ENCODE measurements around the gene RNASET2.
"Not testable (repeated sequence)": the region's sequence is repeated elsewhere in the genome, so short reads cannot be mapped to it uniquely, and the experiment has no call there.

Gene RNASET2

DNA sequence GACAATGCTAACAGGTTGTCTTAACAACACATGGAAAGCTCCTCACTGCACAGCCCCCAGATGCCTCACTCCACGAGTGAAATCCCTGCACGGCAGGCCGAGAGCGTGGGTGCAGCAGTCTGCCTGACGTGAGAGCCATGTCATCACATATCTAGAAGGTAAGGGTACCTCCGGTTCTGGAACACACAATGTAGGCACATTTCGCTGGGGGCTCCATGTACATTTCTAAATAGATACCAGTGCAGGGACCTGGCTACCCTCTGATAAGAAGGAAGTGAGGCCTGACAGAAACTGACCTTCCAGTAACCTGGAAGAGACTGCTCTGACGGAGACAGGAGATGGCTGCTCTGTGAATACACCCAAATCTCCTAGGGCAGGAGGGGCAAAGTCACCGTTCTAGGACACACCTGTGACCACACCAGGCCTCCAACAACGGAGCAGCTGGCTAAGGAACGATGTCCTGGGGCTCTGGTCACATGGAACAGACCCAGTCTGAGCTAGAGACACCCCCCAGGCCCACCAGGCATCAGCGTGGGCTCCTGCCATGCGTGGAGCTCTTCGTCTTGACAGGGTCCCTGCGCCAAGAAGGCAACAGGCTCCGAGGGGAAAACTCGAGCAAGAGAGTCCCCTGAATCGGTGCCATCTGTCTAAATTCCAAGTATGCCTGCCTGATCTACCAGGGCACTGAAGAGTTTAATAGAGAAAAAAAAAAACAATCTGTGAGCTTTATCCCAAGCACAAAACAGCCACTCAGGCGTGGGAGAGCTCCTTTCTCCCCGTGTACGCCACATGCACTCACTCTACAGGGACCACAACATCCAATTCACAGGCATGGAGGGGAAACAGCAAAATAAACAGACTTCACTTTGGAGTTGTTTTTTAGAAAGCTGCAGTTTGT lies 27.5 kb downstream of the RNASET2 start:
- DNase-seq (ENCODE audit: low read depth in 1 of 2, low spot score in 1 of 2) = no peak

DNA sequence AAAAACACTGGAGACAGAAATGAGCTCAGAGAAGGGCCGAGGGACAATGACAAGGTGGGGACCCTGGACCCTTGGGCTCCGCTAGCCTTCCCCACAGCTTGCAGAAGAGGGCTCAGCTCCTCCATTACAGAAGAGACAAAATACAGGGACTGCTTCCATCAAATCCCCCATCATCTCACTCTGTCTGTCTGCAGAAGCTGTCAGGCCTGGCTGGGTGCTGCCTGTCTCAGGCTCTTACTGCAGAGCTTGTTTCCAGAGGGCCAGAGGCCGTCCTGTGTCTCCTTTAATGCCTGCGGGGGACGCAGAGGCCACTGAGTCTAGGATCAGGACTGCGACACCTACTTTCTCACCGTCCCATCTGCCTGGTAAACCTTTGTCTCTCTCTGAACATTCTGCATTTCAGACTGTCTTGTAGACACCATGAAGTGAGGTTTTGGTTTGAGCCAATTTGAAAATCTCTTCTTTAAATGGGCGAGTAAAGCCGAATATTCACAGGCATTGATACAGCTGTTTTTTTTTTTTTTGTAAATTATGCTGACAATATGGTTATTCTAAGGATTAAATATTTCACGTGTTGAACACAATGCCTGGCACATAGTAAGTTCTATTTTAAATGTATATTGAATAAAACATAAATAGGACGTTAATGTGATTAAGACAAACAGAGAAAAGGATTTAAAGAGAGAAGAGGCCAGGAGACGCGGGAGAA lies 28.3 kb downstream of the RNASET2 start:
- no peak for DNase-seq (ENCODE audit: low read depth in 1 of 2, low spot score in 1 of 2)

DNA sequence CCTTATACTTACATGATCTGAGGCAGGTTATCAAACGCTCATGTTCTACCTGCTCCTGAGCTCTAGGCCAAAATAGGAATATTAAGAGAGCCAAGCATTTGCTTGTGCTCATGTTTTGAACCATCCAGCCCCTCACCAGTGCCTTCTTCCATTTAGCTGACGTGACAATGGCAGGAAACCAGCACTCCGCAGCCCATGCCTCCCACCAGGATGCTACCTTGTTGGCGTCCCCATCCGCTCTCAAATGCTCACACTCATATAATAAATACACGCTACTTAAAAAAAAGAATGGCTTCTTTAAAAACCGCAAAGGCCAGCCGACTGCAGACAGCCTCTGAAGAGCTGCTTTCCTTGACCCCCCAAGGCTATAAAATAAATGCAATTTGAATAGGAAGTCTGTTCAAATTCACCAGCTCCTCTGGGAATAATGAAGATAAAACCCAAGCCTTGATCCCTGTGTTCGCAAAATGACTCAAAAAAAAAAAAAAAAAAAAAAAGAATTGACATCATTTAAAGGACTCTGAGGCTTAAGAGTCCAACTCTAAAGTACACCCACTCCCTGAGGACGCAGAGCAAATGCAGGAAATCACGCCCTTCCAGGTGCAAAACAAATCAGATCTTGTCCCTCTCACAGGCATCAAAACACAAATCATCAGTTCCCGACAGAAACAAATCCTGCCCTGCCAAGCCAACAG lies 29.0 kb downstream of the RNASET2 start:
- DNase-seq (ENCODE audit: low read depth in 1 of 2, low spot score in 1 of 2) = no peak

DNA sequence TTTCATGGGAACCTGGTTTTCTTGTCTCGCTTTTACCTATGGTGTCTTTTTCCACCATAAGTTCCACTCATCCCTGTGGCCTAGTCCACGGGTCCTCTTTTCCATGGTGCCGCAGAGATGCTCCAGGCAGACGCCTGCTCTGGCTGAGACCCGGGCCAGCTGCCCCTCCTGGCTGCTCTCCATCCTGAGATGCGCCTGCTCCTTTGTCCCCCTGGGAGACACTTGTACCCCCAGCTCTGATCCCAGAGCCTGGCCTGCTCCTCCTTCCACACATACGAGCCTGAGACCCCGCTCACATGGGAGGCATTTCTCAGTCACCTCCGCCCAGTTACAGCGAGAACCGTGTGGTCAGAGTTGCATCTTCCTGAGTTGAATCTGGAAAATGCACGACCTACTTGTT lies 29.6 kb downstream of the RNASET2 start:
- DNase-seq (ENCODE audit: low read depth in 1 of 2, low spot score in 1 of 2) = no peak

DNA sequence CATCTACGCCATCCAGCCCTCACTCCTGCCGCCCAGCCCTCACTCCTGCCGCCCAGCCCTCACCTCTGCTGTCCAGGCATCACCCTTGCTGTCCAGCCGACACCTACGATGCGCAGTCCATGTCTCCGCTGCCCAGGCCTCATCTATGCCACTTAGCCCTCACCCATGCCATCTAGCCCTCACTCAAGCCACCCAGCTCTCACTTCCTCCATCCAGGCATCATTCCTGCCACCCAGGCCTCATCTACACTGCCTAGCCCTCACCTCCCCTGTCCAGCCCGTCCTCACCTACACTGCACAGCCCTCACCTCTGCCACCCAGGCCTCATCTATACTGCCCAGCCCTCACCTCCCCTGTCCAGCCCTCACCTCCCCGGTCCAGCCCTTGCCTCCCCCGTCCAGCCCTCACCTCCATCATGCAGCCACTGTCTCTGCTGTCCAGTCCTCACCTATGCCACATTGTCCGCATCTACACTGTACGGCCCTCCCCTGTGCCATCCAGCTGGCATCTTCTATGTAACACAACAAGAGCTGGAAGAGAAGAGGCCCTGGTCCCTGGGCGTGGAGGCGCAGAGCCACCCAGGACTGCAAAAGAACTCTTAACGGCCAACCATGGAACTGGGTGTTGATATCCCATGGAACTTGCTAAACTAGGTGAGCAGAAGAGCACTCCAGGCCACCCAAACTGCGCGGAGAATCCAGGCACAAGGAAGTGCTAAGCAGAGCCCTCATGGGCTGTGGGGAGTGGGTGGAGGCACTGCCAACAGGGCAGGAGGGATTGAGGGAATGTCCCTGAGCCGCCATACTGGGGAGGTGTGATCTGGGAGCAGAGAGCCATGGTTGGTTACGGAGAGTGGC lies 31.0 kb downstream of the RNASET2 start:
- no peak for DNase-seq (ENCODE audit: low read depth in 1 of 2, low spot score in 1 of 2)

DNA sequence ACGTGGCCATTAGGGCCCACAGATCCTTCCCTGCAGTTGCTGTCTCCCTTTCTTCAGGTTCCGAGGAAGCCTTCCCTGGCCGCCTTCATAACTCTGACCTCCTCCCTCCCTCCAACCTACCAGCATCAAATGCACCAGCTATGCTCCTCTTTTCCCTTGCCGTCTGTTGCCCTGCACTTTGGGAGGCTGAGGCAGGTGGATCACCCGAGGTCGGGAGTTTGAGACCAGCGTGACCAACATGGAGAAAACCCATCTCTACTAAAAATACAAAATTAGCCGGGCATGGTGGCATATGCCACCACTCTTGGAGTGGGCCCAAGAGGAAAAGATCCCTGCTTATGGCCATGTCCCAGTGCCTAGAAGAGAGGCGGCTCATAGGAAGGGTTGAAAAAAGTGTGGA lies 31.8 kb downstream of the RNASET2 start:
- no peak for DNase-seq (ENCODE audit: low read depth in 1 of 2, low spot score in 1 of 2)

DNA sequence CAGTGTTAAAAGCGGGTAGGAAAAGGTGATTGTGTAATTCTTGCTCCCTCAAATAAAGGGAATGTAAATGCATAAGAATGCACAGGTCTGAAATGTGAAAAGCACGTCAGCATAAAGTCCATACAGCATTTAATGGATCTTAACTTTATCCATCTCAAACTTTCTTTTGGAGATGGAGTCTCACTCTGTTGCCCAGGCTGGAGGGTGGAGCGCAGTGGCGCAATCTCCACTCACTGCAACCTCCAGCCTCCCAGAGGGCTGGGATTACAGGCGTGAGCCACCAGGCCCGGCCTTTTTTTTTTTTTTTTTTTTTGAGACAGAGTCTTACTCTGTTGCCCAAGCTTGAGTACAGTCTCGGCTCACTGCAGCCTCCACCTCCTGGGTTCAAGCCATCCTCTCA lies 33.4 kb downstream of the RNASET2 start:
- no peak for DNase-seq (ENCODE audit: low read depth in 1 of 2, low spot score in 1 of 2)

DNA sequence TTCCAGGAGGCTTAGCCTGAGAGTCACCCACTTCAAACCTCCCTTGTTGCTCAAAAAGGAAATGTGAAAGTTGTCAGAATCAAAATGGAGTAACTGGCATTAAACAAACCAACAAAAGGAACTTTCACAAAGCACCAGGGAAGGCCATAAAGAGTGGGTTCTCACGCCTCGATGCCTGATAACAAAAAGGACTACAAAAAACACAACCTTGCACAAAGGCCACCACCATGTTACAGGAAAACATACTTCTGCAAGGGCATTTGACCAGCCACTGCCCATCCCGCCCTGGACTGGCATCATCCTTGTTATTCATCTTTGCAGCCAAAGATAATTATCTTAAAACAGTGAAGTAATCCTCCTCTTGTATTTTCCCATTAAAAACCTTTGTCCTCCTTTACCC lies 34.8 kb downstream of the RNASET2 start:
- DNase-seq (ENCODE audit: low read depth in 1 of 2, low spot score in 1 of 2) = no peak

DNA sequence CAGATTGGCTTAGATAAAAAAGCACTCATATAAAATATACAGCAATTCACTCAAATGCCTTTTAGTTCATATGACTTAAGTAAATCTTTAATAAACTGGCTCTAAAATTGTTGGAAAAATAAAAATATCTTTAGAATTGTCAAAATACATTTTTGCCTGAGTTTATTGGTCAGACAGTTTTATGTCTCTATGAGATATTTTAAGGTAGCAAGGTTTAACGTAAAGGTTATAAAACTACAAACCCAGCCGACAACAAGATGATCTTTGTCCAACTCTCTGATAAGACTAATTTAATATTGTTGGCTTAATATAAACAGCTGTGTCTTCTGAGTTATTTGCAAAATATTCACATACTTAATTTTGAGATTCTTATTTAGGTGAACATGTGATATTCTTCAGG lies 39.5 kb downstream of the RNASET2 start:
- no peak for DNase-seq (ENCODE audit: low read depth in 1 of 2, low spot score in 1 of 2)

DNA sequence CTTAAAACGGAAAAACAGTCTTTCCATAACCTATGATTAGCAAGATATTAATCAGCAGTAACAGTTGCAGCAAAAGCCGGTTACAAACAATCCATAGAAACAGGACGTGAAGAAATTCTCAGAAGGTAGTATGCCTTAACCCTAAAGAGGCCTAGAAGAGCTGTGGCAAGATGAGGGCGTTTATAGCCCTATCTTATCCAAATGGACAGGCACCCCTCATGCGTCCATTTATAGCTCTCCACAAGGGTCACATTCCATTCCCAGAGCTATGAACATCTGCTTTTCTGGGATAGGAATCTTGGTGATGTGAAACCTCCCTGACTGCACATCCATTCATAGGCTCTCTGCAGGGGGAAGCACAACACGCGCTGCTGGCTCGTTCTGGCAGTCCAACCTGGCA lies 40.9 kb downstream of the RNASET2 start:
- DNase-seq (ENCODE audit: low read depth in 1 of 2, low spot score in 1 of 2) = not testable (repeated sequence)

DNA sequence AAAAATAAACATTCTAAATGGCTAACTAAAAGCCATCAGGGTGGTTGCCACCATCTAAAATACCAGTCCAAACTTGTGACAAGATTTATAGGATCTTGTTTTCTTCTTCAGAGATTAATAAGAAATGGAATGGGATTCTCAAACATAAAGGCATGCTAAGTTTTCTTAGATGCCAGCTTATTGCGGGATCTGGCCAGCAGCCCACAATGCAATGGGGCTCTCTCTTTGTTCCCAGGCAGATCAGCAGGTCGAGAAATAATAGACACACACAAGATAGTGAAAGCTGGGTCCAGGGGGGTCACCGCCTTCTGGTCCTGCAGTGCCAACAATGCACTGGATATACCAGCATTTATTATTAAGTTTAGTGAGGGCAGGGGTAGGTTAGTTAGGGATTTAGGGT lies 41.4 kb downstream of the RNASET2 start:
- DNase-seq (ENCODE audit: low read depth in 1 of 2, low spot score in 1 of 2) = not testable (repeated sequence)

DNA sequence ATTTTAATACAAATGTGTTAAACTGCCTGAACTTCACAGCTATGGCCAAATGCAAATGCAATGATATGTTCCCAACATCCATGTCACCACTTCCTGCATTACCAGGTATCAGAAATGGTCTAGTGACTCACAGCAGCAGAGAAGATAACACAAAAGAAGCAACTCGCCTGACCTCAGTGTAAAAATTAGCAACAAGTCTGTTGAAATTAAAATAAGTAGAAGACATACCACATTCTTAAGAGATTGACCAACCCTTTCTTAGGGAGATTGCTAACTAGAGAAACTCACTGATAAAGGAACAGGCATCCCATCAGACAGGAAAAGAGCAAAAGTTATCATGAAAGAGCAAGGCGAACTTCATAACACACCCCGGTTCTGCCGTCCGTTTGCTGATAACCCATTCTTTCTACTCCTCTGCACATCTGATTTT lies 45.1 kb downstream of the RNASET2 start:
- DNase-seq (ENCODE audit: low read depth in 1 of 2, low spot score in 1 of 2) = no peak

DNA sequence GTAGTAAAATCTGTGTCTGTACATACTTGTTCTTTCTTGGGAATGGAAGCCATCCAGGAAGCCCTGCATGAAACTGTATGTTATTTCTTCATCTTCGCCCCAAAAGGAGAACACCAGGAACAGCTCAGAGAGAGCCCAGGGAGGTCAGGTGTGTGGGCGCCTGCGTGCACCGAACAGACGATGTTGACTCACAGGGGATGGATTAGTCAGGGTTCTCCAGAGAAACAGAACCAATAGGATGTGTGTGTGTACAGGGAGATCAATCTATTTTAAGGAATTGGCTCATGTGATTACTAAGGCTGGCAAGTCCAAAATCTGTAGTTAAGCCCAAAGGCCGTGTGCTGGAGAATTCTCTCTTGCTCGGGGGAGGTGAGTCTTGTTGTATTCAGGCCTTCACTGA lies 45.7 kb downstream of the RNASET2 start:
- no peak for DNase-seq (ENCODE audit: low read depth in 1 of 2, low spot score in 1 of 2)

DNA sequence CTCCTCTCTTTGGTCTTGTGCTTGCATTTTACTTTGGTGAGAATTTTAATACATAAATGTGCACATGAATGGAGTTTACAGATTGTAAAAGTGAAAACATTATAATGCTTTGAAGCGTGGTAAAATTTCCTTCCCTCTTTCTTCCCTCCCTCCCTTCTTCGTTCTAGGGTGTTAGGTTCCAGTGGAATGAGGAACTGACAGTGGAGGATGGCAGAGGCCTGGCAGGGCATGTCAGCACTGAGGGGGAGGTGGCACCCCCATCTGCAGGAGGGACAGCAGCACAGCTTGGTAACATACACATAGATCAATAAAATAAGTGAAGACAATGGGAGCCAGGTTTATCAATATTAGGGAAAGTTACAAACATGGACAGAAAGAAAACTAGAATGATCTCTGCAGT lies 47.5 kb downstream of the RNASET2 start:
- DNase-seq (ENCODE audit: low read depth in 1 of 2, low spot score in 1 of 2) = no peak

DNA sequence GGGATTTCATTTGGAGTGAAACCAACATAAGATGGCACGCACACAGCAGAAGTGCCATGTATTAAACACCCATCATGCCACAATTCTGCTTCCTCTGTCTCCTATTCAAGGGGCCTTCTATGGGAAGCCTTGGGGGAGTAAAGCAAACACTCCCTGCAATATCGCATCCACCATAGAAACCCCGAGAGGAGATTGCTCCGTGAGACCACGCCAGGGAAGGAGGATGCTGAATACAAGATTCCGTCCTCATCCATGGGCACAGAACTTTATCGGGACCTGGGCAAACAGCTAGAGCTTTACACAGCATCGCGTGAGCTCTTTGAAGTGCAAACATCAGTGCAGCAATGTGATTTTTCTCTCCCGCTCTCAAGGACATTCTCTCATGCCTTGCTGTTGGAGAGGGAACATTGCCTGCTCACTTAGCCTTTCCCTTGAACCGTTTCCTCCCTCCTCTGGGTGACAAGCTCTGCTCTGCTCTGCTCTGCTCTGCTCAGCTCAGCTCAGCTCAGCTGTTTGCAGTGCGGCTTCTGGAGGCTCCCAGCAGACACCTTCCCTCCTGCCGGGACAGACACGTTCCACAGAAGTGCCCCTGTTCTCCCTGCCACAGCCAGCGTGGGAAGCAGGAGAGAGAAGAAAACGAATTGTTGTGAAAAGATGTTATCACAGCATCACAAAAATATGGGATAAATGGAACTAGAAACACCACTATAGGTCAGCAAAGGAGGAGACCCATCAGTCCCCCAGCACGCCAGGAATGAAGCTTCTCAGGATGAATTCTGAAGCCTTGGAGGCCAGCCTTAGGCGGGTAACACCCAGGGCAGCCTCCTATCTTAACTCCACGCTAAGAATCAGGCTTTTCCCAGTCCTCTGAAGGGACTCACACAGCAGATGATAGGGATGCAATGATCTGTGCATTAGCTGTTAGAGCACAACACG lies 48.2 kb downstream of the RNASET2 start:
- DNase-seq (ENCODE audit: low read depth in 1 of 2, low spot score in 1 of 2) = no peak

DNA sequence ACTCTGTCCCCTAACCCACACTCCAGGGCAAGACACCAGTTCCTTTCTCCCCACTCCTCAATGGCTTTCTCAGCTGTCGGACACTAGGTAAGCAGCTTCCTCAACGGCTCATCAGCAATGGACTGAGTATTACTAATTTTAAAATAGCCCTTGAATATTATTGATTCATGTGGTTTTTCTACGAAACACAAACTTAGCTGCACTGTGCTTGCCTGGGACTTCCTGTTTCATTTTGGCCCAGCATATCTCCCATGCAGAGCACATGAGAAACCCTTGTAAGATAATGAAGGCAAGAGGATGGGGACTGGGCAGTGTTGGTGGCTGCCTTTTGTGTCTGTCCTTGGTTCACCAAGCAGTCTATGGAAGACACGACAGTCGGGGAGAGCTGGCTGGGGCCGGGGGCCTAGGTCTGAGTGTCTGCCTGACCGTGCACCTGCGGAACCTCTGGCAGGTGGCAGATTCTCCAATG lies 48.9 kb downstream of the RNASET2 start:
- DNase-seq (ENCODE audit: low read depth in 1 of 2, low spot score in 1 of 2) = no peak

DNA sequence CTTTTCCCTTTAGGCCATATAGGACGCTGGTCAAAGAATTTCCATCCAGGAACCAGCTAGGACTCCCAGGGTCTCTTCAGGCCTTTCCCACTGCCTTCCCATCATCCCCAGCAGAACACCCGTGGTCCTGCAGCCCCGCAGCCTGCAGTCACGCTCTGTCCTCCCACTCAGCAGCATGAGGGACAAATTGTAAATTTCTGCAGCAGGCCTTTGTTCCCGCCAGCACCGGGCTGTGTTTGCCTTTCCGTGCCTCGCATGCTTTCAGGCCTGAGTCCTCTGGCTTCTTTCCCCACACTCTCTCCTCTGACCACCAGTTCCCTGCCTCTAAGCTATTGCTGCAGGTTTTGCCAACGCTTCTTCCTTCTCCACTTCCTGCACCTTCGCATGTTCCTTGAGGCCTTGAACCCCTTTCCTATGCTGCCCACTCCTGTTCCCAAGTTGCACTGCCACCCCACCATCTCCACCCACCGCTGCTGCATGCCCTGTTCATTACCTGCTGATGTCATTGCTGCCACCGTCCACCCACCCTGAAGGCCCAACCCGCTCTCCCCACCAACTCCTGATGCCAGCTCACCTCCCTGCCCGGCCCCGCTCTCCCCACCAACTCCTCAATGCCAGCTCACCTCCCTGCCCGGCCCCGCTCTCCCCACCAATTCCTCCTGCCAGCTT lies 49.8 kb downstream of the RNASET2 start:
- no peak for DNase-seq (ENCODE audit: low read depth in 1 of 2, low spot score in 1 of 2)

DNA sequence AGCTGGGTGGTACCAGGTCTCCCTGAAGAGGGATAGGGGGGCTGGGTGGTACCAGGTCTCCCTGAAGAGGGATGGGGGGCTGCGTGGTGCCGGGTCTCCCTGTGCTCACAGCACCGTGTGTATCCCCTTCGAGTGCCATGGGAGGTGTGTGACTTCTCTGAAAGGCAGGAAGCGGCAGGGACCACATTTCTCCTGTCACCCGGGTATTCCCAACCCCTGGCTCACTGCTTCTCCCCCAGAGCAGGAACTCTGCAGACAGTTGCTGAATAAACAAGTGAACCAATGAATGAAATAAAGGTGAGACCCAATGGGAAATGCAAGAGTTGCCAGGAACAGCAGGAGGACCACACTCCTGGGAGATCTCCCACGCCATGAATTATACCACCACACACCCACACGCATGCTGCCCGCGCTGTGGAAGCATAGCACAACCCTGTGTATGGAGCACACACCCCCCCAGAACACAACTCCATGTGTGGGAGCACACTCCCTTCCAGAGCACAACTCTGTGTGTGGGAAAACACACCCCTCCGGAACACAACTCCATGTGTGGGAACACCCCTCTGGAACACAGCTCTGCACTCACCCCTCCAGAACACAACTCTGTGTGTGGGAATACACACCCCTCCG lies 50.7 kb downstream of the RNASET2 start:
- DNase-seq (ENCODE audit: low read depth in 1 of 2, low spot score in 1 of 2) = no peak

DNA sequence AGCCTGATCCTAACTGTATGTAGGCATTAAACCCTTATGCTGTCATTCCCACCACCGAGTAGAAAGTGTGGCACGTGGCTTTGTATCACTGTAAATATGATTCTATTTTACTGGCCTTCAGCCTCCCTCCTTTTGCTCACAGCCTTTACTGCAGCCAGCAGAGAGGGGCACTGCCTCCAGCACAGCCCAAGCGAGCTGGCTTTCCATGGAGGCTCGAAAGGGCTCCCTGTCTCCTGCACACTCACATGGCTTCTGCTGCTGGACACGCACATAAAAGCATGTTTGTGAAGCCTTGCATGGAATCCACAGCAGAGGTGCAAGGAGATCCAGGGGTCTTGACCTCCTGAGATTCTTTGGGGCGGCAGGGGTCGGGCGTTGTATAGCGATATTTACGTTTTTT lies 51.3 kb downstream of the RNASET2 start:
- DNase-seq (ENCODE audit: low read depth in 1 of 2, low spot score in 1 of 2) = no peak

All from activated CD4-positive, alpha-beta T cell treated with anti-CD3 and anti-CD28 coated beads, Interleukin-2, amount 50 U/mL, for 24 hours (primary cell).